ENCODE measurements around the gene OR6C68. TPM values are rescaled to one million over a fixed set of nuclear protein-coding genes. Genes with fewer than 3 reads are reported as not detected.
"Not testable (repeated sequence)": the region's sequence is repeated elsewhere in the genome, so short reads cannot be mapped to it uniquely, and the experiment has no call there.

Gene OR6C68
- not detected for total RNA-seq
- long read RNA-seq = 0 reads

- no peak for DNase-seq (ENCODE audit: low spot score)
- intact Hi-C loops (cut with DNase I) = no loop called here
These were observed at the start of gene OR6C68 for GRCh38 chr12:55492078-55492477. Gene OR6C68, plus strand, starts transcription at chr12:55492378. Its CDS starts 0 bp downstream, at chr12:55492378.

DNA sequence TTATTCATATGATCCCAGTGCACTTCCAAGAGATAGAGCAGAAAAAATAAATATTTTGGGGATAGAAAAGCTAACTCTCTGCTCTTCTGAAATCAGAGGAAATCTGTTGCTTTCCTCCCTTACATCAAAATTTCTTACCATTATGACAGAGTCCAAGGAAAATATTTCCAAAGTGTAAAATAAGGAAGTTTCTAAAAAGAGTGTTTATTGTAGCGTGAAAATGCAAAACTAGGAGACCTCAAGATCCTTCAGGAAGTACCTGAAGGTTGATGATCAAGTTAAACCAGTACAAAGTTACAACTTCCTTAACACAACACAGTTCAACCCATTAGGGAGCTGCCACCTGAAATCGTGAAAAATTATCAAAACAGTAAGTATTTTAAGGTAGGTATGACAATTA lies 48.4 kb upstream of the OR6C68 start, which contains the start of gene OR6C2:
Gene OR6C2, plus strand, starts transcription at position 301 of the 400 bp plus-strand sequence. CDS start 8,138 bp downstream, outside the sequence.
- no peak for DNase-seq (ENCODE audit: low spot score)
- intact Hi-C loops (cut with DNase I) = no loop called here

DNA sequence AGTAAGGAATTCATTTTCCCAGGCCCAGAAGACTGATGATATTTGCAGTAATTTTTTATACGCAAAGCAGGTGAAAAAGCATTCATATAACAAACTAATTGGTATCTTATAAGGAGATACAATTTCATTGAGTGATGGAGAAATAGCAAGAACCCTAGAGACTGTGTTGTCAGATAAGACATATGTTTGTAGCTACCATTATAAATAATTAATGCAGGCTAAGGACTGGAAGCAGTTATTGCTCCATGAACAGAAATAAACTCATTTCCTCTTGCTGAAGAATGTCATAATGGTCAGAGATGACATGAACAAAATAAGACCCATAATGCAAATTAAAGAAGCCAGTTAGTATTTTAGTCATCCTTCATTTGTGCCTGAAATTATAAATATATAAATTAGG lies 46.8 kb upstream of the OR6C68 start:
- intact Hi-C loops (cut with DNase I) = no loop called here

DNA sequence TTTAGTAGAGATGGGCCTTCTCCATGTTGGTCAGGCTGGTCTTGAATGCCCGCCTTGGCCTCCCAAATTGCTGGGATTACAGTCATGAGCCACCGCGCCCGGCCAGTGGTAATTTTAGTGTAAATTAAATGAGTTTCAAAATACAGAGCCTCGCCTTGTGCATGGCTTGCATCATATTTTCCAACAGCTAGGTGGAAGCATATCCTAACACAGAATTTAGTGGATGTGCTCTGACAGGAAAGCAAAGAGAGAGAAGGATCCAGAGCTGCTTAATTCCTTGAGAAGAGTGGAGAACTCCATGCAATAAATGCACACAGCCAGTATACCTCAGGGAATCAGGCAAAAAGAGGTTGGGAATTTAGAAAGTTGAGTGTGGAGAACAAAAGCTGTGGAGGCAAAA lies 45.9 kb upstream of the OR6C68 start:
- no peak for DNase-seq (ENCODE audit: low spot score)
- intact Hi-C loops (cut with DNase I) = no loop called here

More for the DNA sequence above, 46.8 kb upstream of the OR6C68 start:
- DNase-seq (ENCODE audit: low spot score) = no peak

DNA sequence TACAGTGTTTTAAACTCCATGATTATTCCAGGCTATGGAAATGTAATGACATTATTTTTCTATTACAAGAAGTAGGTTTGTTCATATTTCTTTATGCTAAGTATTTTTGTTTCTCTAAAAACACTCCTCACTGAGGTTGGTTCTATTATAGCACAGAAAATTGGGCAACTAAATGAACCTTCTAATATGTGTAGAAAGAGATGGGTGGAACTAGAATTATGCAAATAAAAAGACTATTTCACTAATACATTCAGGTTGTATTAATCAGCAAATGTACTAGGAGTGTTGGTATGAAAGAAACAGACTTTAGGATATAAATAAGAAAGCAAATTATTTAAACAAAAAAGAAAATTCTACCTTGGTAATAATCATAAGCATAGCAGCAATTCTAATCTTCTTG lies 43.4 kb upstream of the OR6C68 start:
- no peak for DNase-seq (ENCODE audit: low spot score)

DNA sequence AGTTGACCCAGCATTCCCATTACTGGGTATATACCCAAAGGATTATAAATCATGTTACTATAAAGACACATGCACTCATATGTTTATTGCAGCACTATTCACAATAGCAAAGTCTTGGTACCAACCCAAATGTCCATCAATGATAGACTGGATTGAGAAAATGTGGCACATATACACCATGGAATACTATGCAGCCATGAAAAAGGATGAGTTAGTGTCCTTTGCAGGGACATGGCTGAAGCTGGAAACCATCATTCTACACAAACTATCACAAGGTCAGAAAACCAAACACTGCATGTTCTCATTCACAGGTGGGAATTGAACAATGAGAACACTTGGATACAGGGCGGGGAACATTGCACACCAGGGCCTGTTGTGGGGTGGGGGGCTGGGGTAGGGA lies 27.3 kb upstream of the OR6C68 start:
- DNase-seq (ENCODE audit: low spot score); intact Hi-C loops (cut with DNase I): not testable (repeated sequence)

More for the DNA sequence above, 43.4 kb upstream of the OR6C68 start:
- intact Hi-C loops (cut with DNase I) = no loop called here

GRCh38 chr12:55467836-55468235 lies 24.3 kb upstream of the OR6C68 start:
- intact Hi-C loops (cut with DNase I) = no loop called here
- DNase-seq (ENCODE audit: low spot score) = no peak

- no peak for DNase-seq (ENCODE audit: low spot score)
- intact Hi-C loops (cut with DNase I) = no loop called here
These were observed 22.9 kb upstream of the OR6C68 start for GRCh38 chr12:55469291-55469690.

DNA sequence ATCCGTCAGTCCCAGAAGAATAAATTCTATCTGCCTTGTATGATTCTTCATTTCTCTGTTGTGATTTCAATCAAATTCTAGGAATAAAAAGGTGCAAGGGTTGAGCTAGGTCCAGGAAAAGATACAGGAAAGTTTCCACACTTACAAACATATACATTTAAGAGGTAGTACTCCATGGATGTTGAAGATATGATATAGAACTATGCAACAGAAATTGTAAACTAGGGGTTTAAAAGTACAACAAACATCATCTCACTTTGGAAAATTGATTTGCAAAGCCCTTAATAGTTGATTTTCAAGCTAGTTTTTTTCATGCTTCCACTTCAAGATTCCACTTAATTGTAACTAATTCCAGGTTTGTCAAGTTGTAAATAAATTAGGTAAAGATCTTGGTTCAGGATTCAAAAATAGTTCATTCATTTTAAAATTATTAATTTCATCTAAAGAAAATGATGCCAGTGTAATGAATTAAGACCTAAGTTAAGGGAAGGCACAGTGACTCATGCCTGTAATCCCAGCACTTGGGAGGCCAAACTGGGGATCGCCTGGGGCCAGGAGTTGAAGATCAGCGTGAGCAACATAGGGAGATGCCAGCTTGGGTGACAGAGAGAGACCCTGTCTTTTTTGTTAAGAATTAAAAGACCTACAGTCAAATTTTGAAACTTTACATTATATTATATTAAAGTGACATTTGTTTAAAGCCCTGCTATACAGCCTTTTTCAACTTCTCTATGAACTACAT lies 21.9 kb upstream of the OR6C68 start, which contains the start of gene OR6C70:
Gene OR6C70, minus strand, starts transcription at position 51 of the 742 bp plus-strand sequence. Its CDS starts 0 bp downstream, at position 51.
- no peak for DNase-seq (ENCODE audit: low spot score)
- intact Hi-C loops (cut with DNase I) = no loop called here

- intact Hi-C loops (cut with DNase I) = no loop called here
These were observed 19.9 kb upstream of the OR6C68 start for GRCh38 chr12:55472264-55472663.

DNA sequence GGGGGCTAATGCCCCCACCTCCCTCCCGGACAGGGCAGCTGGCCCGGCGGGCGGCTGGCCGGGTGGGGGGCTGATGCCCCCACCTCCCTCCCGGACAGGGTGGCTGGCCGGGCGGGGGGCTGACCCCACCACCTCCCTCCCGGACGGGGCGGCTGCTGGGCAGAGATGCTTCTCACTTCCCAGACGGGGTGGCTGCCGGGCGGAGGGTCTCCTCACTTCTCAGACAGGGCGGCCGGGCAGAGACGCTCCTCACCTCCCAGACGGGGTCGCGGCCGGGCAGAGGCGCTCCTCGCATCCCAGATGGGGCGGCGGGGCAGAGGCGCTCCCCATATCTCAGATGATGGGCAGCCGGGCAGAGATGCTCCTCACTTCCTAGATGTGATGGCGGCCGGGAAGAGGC lies 13.0 kb upstream of the OR6C68 start:
- DNase-seq (ENCODE audit: low spot score); intact Hi-C loops (cut with DNase I): not testable (repeated sequence)

More at GRCh38 chr12:55472264-55472663, 19.9 kb upstream of the OR6C68 start:
- DNase-seq (ENCODE audit: low spot score) = no peak

DNA sequence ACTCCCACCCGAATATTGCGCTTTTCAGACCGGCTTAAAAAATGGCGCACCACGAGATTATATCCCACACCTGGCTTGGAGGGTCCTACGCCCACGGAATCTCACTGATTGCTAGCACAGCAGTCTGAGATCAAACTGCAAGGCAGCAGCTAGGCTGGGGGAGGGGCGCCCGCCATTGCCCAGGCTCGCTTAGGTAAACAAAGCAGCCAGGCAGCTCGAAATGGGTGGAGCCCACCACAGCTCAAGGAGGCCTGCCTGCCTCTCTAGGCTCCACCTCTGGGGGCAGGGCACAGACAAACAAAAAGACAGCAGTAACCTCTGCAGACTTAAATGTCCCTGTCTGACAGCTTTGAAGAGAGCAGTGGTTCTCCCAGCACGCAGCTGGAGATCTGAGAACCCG lies 7.9 kb upstream of the OR6C68 start:
- intact Hi-C loops (cut with DNase I); DNase-seq (ENCODE audit: low spot score): not testable (repeated sequence)

DNA sequence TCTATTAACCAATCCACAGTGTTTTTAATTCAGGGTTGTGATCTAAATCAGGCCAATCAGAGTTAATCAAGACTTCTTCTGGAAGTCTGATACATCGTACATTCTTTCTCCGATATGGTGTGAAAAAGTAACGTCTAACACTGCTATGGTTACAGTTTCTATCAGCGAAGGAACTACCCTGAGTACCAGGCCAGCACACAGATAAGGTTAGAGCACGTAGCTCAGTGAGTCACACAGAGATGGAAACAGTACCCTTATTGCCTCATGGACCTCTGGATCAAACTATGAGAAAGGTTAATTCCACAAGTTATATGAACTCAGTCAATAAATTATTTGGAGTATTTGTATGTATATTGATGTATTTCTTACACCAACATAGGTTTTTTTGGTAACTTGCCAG lies 3.3 kb downstream of the OR6C68 start:
- no peak for DNase-seq (ENCODE audit: low spot score)
- intact Hi-C loops (cut with DNase I) = no loop called here

- DNase-seq (ENCODE audit: low spot score) = no peak
- intact Hi-C loops (cut with DNase I) = no loop called here
These were observed 7.1 kb downstream of the OR6C68 start for GRCh38 chr12:55499231-55499630.

- no peak for DNase-seq (ENCODE audit: low spot score)
- intact Hi-C loops (cut with DNase I) = no loop called here
These were observed 7.7 kb downstream of the OR6C68 start for GRCh38 chr12:55499810-55500252.

GRCh38 chr12:55501601-55502000 lies 9.4 kb downstream of the OR6C68 start:
- intact Hi-C loops (cut with DNase I) = no loop called here

DNA sequence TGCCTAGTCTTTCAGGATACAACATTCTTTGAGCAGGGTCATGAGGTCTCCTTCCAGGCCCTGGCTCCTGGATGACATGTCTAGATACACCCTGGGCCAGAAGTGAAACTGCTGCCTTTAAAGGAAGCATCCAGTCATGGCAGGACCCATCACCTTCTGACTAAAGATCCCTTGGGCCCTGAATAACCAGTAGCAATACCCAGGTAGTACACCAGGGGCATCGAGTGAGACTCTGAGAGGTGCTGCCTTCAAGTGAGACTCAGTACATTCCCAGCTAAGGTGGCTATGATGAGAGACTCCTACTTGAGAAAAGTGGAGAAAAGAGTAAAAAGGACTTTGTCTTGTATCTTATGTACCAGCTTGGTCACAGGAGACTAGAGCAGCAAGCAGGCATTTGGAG lies 23.5 kb downstream of the OR6C68 start:
- no peak for DNase-seq (ENCODE audit: low spot score)
- intact Hi-C loops (cut with DNase I) = no loop called here

More at GRCh38 chr12:55501601-55502000, 9.4 kb downstream of the OR6C68 start:
- no peak for DNase-seq (ENCODE audit: low spot score)

GRCh38 chr12:55516391-55516790 lies 24.2 kb downstream of the OR6C68 start:
- intact Hi-C loops (cut with DNase I) = no loop called here
- DNase-seq (ENCODE audit: low spot score) = no peak
